ENCODE measurements around the gene RCOR1.

Gene RCOR1

DNA sequence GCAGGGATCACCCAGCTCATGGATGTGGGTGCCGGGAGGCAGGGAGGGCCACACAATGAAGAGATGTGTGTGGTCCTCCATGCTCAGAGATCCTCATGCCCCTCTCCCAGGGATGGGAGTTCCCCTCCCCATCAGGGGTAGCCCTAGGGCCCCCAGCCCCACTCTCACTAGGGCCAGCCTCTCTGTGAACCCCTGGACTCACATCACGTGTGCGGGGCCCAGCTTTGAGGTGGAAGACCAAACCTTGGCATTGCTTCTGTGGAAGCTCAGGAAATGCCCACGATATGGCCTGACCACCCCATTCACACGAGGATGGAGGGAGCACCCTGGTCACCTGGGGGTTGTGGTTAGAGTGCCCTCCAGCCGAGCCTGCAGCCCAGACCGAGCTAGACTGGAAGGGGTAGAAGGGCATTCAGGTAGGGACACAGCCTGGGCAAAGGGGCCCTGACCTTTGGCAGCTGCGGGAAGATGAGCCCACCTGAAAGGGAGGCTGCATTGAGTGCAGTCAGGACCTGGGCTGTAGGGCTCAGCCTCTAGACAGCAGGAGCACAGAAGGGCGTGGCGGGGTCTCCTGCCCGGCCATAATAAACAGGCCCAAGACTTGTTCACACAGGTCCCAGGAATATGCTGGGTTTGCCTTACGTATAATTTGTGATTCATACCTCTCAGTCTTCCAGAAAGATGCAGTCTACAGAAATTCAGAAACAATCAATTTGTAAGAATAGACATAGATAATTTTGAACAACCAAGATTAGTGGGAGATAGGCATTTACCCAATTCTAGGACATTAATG, 34.8 kb upstream of the RCOR1 start:
- no peak overlapping the region for H3K4me3 ChIP-seq (ENCODE audit: low read length in 2 of 2)
- H2AK5ac ChIP-seq (ENCODE audit: low read depth, low read length), result peak overlapping the region; percentile 88
- peak overlapping the region; percentile 82 for H2BK5ac ChIP-seq (ENCODE audit: low read length)
- H4K91ac ChIP-seq (ENCODE audit: low read depth, low read length, poor library complexity), result no peak overlapping the region
- DNase-seq (ENCODE audit: low spot score), result no peak
- H2AFZ ChIP-seq (ENCODE audit: low read length), result no peak overlapping the region
- H3K79me1 ChIP-seq (ENCODE audit: low read depth, low read length), result peaks cover 4% of the 10 kb centered on the region
- H3K4me2 ChIP-seq (ENCODE audit: insufficient read depth, low read length, poor library complexity, severe bottlenecking), result no peak overlapping the region
- H4K8ac ChIP-seq (ENCODE audit: low read depth, low read length), result peak overlapping the region; percentile 65
- no peaks in the 10 kb centered on the region for H3K9me3 ChIP-seq (replicated peaks in 1 of 2; ENCODE audit: control insufficient read depth in 2 of 2, insufficient read depth in 1 of 2, low read depth in 1 of 2, low read length in 2 of 2)
- H3K36me3 ChIP-seq (replicated peaks in 1 of 2; ENCODE audit: control insufficient read depth in 2 of 2, insufficient read depth in 2 of 2, low read length in 2 of 2), result no peaks in the 10 kb centered on the region
- WGBS, 2 donors (ENCODE audit: extremely low coverage in 2 of 2, insufficient read length in 2 of 2, insufficient replicate concordance in 1 of 2), result no CpG with 5 or more reads among the region's 12 CpGs
- H3K4me1 ChIP-seq (ENCODE audit: control insufficient read depth in 2 of 2, insufficient read depth in 1 of 2, low read depth in 1 of 2, low read length in 2 of 2), result peaks cover 0 to 2% of the 10 kb centered on the region in 2 donors
- peak overlapping the region; percentile 84 for H2BK12ac ChIP-seq (ENCODE audit: low read length)
- H2BK15ac ChIP-seq (ENCODE audit: low read length), result peak overlapping the region; percentile 2
- H3K18ac ChIP-seq (ENCODE audit: low read length), result peak overlapping the region; percentile 76
- H3K9ac ChIP-seq (ENCODE audit: low read depth, low read length, poor library complexity), result peak overlapping the region; percentile 70
- peak overlapping the region; percentile 47 for H2BK120ac ChIP-seq (ENCODE audit: low read depth, low read length)
- H3K14ac ChIP-seq (ENCODE audit: low read length), result peak overlapping the region; percentile 21
- no peak overlapping the region for H3K27ac ChIP-seq (replicated peaks; ENCODE audit: low read length)
- H3K4ac ChIP-seq (ENCODE audit: low read length), result peak overlapping the region; percentile 76
- no peak overlapping the region for H3K23ac ChIP-seq (ENCODE audit: low read depth, low read length, poor library complexity)
- peaks cover 0 to 17% (median 2%) of the 10 kb centered on the region in 3 experiments for H3K27me3 ChIP-seq (ENCODE audit: control insufficient read depth in 3 of 3, insufficient read depth in 3 of 3, low read depth in 1 of 3, low read length in 3 of 3)

DNA sequence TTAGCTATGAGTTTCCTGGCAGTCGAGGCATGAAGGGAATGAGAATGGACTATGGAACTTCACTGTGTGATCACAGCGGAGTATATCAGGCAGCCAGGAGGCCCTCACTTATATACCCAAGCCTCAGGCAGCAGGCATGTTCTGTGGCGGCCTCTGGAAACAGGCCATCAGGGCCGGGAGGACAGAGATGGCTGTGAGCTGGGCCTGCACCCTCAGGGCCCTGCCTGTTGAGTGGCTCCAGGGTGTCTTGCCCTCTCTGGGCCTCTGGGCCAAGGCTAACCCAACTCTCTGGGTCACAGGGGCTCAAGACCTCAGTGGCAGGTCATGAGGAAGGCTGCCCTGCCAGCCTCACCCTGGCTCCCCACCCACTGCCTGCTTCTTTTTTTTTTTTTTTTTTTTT, 33.9 kb upstream of the RCOR1 start:
- peaks cover 0 to 17% (median 2%) of the 10 kb centered on the region in 3 experiments for H3K27me3 ChIP-seq (ENCODE audit: control insufficient read depth in 3 of 3, insufficient read depth in 3 of 3, low read depth in 1 of 3, low read length in 3 of 3)
- no peaks in the 10 kb centered on the region for H3K9me3 ChIP-seq (replicated peaks in 1 of 2; ENCODE audit: control insufficient read depth in 2 of 2, insufficient read depth in 1 of 2, low read depth in 1 of 2, low read length in 2 of 2)
- no peak overlapping the region for H3K23ac ChIP-seq (ENCODE audit: low read depth, low read length, poor library complexity)
- no peak overlapping the region for H2BK12ac ChIP-seq (ENCODE audit: low read length)
- no peak overlapping the region for H2BK5ac ChIP-seq (ENCODE audit: low read length)
- no peak overlapping the region for H3K4ac ChIP-seq (ENCODE audit: low read length)
- H3K27ac ChIP-seq (replicated peaks; ENCODE audit: low read length), result no peak overlapping the region
- H3K9ac ChIP-seq (ENCODE audit: low read depth, low read length, poor library complexity), result no peak overlapping the region
- no peaks in the 10 kb centered on the region for H3K36me3 ChIP-seq (replicated peaks in 1 of 2; ENCODE audit: control insufficient read depth in 2 of 2, insufficient read depth in 2 of 2, low read length in 2 of 2)
- peaks cover 4% of the 10 kb centered on the region for H3K79me1 ChIP-seq (ENCODE audit: low read depth, low read length)
- no peak overlapping the region for H2BK120ac ChIP-seq (ENCODE audit: low read depth, low read length)
- peak overlapping the region; percentile 91 for H2AK5ac ChIP-seq (ENCODE audit: low read depth, low read length)
- no peak overlapping the region for H2AFZ ChIP-seq (ENCODE audit: low read length)
- no peak for DNase-seq (ENCODE audit: low spot score)
- H3K4me3 ChIP-seq (ENCODE audit: low read length in 2 of 2), result no peak overlapping the region
- peak overlapping the region; percentile 38 for H2BK15ac ChIP-seq (ENCODE audit: low read length)
- H4K91ac ChIP-seq (ENCODE audit: low read depth, low read length, poor library complexity), result no peak overlapping the region
- H3K4me1 ChIP-seq (ENCODE audit: control insufficient read depth in 2 of 2, insufficient read depth in 1 of 2, low read depth in 1 of 2, low read length in 2 of 2), result peaks cover 0 to 2% of the 10 kb centered on the region in 2 donors
- H3K18ac ChIP-seq (ENCODE audit: low read length), result no peak overlapping the region
- no peak overlapping the region for H3K14ac ChIP-seq (ENCODE audit: low read length)
- H3K4me2 ChIP-seq (ENCODE audit: insufficient read depth, low read length, poor library complexity, severe bottlenecking), result no peak overlapping the region
- WGBS, 2 donors (ENCODE audit: extremely low coverage in 2 of 2, insufficient read length in 2 of 2, insufficient replicate concordance in 1 of 2), result no CpG with 5 or more reads among the region's 4 CpGs
- no peak overlapping the region for H4K8ac ChIP-seq (ENCODE audit: low read depth, low read length)

DNA sequence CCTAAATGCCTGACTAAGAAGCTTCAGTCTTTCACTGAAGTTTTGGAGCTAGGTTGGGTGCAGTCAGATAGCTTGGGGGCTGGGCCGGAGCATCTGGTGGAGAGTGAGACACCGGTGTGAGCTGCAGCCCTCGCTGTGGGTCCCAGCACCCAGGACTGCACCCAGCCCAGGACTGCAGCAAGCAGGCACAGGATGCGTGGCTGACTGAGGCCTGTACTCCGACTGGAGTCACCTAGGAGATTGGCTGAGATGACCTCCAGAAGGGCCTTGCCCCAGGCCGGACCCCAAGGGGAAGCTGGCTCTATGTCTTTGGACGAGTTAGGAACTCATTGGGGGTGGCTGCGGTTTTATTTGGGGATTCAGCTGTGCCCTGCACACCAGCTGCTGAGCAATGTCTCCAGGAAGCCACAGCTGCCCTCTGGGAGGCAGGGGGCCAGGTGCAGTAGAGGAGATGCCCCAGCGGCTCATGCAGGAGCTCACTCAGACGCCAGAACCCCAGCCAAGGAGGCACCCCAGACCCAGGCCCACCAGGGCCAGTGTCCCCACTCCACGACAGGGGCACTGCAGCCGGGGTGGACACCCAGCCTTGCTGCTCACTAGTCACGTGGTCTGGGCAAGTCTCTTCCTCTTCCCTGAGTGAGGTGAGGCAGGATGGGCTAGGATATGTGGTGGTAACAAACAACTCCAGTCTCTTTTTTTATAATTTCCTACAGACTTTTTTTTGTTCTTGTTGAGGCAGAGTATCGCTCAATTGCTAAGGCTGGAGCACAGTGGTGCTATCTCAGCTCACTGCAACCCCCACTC, 31.8 kb upstream of the RCOR1 start:
- WGBS, 2 donors (ENCODE audit: extremely low coverage in 2 of 2, insufficient read length in 2 of 2, insufficient replicate concordance in 1 of 2), result no CpG with 5 or more reads among the region's 14 CpGs
- peak overlapping the region; percentile 19 for H2BK15ac ChIP-seq (ENCODE audit: low read length)
- no peak overlapping the region for H2BK12ac ChIP-seq (ENCODE audit: low read length)
- H4K8ac ChIP-seq (ENCODE audit: low read depth, low read length), result no peak overlapping the region
- H3K4me1 ChIP-seq (ENCODE audit: control insufficient read depth in 2 of 2, insufficient read depth in 1 of 2, low read depth in 1 of 2, low read length in 2 of 2), result no peaks in the 10 kb centered on the region
- H3K14ac ChIP-seq (ENCODE audit: low read length), result peak overlapping the region; percentile 25
- H3K79me1 ChIP-seq (ENCODE audit: low read depth, low read length), result peaks cover 4% of the 10 kb centered on the region
- H3K27ac ChIP-seq (replicated peaks; ENCODE audit: low read length), result no peak overlapping the region
- H2BK120ac ChIP-seq (ENCODE audit: low read depth, low read length), result peak overlapping the region; percentile 4
- peaks cover 0 to 17% (median 0%) of the 10 kb centered on the region in 3 experiments for H3K27me3 ChIP-seq (ENCODE audit: control insufficient read depth in 3 of 3, insufficient read depth in 3 of 3, low read depth in 1 of 3, low read length in 3 of 3)
- H3K4me3 ChIP-seq (ENCODE audit: low read length in 2 of 2), result no peak overlapping the region
- H3K9ac ChIP-seq (ENCODE audit: low read depth, low read length, poor library complexity), result no peak overlapping the region
- H3K36me3 ChIP-seq (replicated peaks in 1 of 2; ENCODE audit: control insufficient read depth in 2 of 2, insufficient read depth in 2 of 2, low read length in 2 of 2), result no peaks in the 10 kb centered on the region
- H4K91ac ChIP-seq (ENCODE audit: low read depth, low read length, poor library complexity), result no peak overlapping the region
- no peak overlapping the region for H3K23ac ChIP-seq (ENCODE audit: low read depth, low read length, poor library complexity)
- peak overlapping the region; percentile 8 for H2AK5ac ChIP-seq (ENCODE audit: low read depth, low read length)
- H3K4ac ChIP-seq (ENCODE audit: low read length), result no peak overlapping the region
- peak overlapping the region; percentile 53 for H2AFZ ChIP-seq (ENCODE audit: low read length)
- no peak for DNase-seq (ENCODE audit: low spot score)
- H3K9me3 ChIP-seq (replicated peaks in 1 of 2; ENCODE audit: control insufficient read depth in 2 of 2, insufficient read depth in 1 of 2, low read depth in 1 of 2, low read length in 2 of 2), result peaks cover 0 to 4% of the 10 kb centered on the region in 2 donors
- no peak overlapping the region for H2BK5ac ChIP-seq (ENCODE audit: low read length)
- H3K18ac ChIP-seq (ENCODE audit: low read length), result peak overlapping the region; percentile 5
- H3K4me2 ChIP-seq (ENCODE audit: insufficient read depth, low read length, poor library complexity, severe bottlenecking), result no peak overlapping the region

DNA sequence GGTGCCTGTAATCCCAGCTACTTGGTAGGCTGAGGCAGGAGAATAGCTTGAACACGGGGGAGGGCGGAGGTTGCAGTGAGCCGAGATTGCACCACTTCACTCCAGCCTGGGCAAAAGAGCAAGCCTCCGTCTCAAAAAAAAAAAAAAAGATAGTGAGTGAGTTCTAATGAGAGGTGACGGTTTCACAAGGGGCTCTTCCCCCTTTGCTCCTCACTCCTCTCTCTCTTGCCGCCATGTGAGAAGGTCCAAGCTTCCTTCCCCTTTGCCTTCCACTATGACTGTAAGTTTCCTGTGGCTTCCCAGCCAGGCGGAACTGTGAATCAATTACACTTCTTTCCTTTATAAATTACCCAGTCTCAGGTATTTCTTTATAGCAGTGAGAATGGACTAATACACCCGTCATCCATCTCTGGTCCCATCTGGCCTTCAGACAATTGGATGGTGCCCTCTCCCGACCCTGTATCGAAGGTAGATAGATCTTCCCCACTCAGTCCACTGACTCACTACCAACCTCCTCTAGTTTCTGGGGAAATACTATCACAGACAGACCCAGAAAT, 27.0 kb upstream of the RCOR1 start:
- Histone ChIP-seq H3K9ac (ENCODE audit: low read depth, low read length, poor library complexity) (no peak overlapping the region), H3K36me3 (replicated peaks in 1 of 2; ENCODE audit: control insufficient read depth in 2 of 2, insufficient read depth in 2 of 2, low read length in 2 of 2) (no peaks in the 10 kb centered on the region), H3K4me1 (ENCODE audit: control insufficient read depth in 2 of 2, insufficient read depth in 1 of 2, low read depth in 1 of 2, low read length in 2 of 2) (peaks cover 0 to 4% of the 10 kb centered on the region in 2 donors), H3K14ac (ENCODE audit: low read length) (no peak overlapping the region), H3K4me2 (ENCODE audit: insufficient read depth, low read length, poor library complexity, severe bottlenecking) (no peak overlapping the region), H3K4me3 (ENCODE audit: low read length in 2 of 2) (no peak overlapping the region), H2AK5ac (ENCODE audit: low read depth, low read length) (no peak overlapping the region), H3K79me1 (ENCODE audit: low read depth, low read length) (no peaks in the 10 kb centered on the region), H2AFZ (ENCODE audit: low read length) (no peak overlapping the region), H3K4ac (ENCODE audit: low read length) (no peak overlapping the region), H2BK5ac (ENCODE audit: low read length) (no peak overlapping the region), H2BK12ac (ENCODE audit: low read length) (no peak overlapping the region), H2BK15ac (ENCODE audit: low read length) (no peak overlapping the region), H3K27me3 (ENCODE audit: control insufficient read depth in 3 of 3, insufficient read depth in 3 of 3, low read depth in 1 of 3, low read length in 3 of 3) (no peaks in the 10 kb centered on the region), H3K27ac (replicated peaks; ENCODE audit: low read length) (no peak overlapping the region), H2BK120ac (ENCODE audit: low read depth, low read length) (no peak overlapping the region), H4K91ac (ENCODE audit: low read depth, low read length, poor library complexity) (no peak overlapping the region), H3K9me3 (replicated peaks in 1 of 2; ENCODE audit: control insufficient read depth in 2 of 2, insufficient read depth in 1 of 2, low read depth in 1 of 2, low read length in 2 of 2) (peaks cover 0 to 4% of the 10 kb centered on the region in 2 donors), H3K18ac (ENCODE audit: low read length) (no peak overlapping the region), H3K23ac (ENCODE audit: low read depth, low read length, poor library complexity) (no peak overlapping the region), H4K8ac (ENCODE audit: low read depth, low read length) (no peak overlapping the region)
- no CpG with 5 or more reads among the region's 10 CpGs for WGBS, 2 donors (ENCODE audit: extremely low coverage in 2 of 2, insufficient read length in 2 of 2, insufficient replicate concordance in 1 of 2)
- DNase-seq (ENCODE audit: low spot score), result no peak

All from neuronal stem cell (in vitro differentiated cells).